ENCODE measurements around the gene GPSM1.

GPSM1 gene

GRCh38 chr9:136291306-136292025 lies 35.9 kb upstream of the GPSM1 start:
- no peak for DNase-seq

- no peak for DNase-seq
Observed at GRCh38 chr9:136292026-136292538, 35.3 kb upstream of the GPSM1 start.

GRCh38 chr9:136292591-136293448 lies 34.5 kb upstream of the GPSM1 start:
- DNase-seq = no peak

GRCh38 chr9:136293476-136294077 lies 33.8 kb upstream of the GPSM1 start:
- no peak for DNase-seq

DNA sequence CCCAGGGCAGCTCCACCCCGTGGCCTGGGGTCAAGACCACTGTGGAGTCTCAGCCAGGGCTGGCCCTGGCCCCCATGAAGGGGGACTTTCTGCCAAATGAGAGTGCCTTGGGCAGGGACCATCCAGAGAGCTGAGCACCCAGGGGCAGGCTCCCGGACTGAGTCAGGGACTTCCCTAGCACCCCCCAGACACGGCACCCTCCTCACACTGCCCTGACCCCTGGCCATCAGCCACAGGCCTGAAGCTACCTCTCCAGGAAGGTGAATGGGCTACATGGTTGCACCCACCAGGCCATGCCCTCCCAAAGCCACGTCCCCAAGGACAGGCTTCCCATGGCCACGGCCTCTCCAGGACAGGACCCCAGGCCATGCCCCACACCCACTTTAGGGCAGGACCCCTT lies 32.9 kb upstream of the GPSM1 start:
- DNase-seq = no peak

DNA sequence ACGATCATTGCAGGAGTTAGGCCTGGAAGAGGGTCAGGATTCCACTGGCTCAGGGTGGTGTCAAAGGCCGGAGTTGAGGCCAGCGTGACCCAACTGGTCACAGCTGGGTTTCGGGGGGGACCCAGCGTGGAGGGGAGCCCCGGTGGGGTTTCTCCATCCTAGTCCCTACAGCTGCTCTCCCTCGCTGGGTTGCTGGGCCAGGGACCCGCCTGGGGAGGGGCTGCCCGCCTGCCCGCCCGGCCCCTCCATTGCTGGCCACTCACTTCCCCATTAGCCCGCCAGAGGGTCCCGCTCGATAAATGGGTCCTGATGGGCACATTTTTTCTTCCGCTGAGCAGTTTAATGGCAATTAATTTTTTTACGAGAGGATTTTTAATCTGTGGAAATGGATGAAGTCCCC lies 32.3 kb upstream of the GPSM1 start:
- DNase-seq = no peak

GRCh38 chr9:136295542-136296433 lies 31.6 kb upstream of the GPSM1 start:
- no peak for DNase-seq

GRCh38 chr9:136296434-136297015 lies 30.8 kb upstream of the GPSM1 start:
- no peak for DNase-seq

DNA sequence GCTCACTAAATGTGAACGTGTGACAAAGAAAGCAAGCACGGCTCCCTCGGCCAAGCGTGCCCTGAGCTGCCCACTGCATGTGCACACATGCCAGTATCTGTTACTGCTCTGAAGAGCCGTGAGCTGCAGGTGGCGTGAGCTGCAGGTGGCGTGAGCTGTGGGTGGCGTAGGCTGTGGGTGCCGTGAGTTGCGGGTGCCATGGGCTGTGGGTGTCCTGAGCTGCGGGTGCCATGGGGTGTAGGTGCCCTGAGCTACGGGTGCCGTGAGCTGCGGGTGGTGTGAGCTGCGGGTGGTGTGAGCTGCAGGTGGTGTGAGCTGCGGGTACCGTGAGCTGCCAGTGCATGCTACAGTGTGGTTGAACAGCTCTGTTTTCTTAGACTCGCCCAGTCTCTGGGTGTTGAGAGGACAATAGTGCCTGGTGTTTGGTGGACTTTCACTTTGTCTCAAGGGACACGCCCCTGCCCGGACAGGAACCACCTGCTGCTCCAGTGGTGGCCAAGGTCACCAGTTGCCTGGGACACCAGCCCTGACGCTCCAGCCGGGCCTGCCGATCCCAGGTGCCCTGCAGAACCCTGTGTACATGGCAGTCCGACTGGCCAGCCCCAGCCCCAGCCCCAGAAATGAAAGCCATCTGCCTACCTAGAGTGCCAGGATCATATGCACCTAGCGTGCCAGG lies 30.2 kb upstream of the GPSM1 start:
- no peak for DNase-seq

DNA sequence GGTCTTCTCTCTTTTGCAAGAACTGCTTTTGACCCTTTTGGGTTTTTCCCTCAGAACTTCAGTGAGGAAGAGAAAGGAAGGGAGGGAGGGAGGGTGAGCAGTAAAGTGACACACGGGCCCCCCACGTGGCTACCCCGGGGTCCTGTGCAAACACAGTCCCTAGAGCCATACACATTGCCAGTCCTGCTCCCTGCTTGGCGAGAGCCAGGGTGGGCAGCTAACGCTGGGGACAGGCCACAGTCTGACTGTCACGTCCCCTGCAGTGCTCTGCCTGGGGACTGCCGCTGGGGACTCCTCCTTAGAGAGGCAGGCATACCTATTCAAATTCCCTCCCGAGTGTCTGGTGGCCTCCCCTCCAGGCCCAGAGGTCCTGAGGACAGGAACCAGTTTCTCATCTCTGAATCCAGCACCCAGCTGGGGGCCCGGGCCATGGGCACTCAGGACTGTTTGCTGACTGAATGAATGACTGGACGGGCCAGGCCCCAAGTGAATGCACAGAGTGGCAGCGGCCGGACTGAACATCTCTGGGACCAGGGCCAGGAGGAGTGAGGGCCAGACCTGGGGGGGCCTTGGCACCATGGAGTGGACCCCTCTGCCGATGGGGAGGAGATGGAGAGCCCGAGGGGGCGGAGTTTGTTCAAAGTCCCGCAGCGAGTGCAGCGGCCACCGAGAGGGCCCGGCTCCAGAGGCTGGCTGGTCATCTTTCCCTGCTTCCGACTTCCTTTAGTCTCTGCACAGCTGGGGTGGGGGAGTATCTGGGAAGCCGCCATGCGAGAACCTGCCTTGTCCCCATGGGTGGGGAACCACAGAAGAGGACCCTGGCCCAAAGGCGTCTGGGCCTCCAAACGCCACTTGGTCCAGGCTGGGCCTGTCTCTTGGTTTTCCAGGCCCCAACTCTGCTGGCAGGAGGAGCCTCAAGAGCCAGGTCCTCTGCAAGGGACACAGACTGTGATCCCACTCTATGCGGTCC lies 29.3 kb upstream of the GPSM1 start:
- no peak for DNase-seq

DNA sequence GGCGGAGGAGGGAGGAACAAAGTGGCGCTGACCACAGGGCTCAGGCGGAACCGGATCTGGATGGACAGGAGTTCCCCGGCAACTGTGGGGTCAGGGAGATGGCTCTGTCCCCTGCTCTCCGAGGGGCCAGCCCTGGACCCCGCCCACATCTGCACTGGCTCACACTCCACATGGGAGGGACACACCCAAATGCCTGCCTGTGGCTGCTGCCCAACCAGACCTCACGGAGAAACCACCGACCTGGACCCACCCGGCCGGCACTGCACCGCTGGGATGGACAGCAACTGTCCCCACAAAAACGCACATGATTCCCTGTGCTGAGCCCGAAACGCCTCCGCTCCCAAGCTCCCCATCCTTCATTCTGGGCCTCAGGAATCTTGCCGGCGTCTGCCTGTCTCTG lies 28.2 kb upstream of the GPSM1 start:
- no peak for DNase-seq

DNA sequence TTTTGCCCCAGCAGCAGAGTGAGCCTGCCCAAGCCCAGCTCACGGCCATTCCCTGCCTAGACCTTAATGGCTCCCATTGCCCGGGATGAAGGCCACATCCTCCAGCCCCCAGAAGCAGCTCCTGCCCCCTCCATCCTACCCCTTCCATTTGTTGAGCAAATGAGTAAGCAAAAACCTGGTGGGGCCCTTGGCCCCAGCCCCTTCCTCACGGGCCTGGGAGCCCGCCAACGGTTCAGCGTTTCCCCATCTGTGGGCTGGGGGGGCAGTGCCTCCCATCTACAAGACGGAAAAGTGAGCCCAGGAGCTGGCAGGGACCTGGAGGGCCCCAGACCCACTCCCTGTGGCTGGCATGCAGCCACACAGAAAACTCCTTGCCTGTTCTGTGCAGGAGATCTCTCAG lies 27.8 kb upstream of the GPSM1 start:
- DNase-seq = no peak

- no peak for DNase-seq
Observed at GRCh38 chr9:136300016-136300545, 27.3 kb upstream of the GPSM1 start.

DNA sequence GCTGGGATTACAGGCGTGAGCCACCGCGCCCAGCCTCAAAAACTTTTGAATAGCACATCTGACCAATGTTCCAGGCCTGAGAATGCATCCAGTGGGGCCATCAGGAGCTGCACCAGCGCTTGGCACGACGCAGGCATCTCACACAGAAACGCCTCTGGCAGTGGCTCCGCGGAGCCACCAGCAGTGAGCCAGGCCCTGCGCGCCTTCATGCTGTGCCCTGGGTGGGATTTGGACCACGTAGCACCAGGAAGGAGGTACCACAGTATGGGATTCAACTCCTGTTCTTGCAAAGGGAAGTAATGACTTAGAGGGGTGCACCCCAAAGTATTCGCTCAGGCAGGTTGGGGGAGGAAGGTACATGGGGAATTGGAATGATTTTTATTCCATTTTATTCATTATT lies 26.5 kb upstream of the GPSM1 start:
- no peak for DNase-seq

GRCh38 chr9:136302527-136302926 lies 24.8 kb upstream of the GPSM1 start:
- DNase-seq = no peak

GRCh38 chr9:136303066-136303824 lies 24.1 kb upstream of the GPSM1 start:
- no peak for DNase-seq

- DNase-seq = no peak
Observed at GRCh38 chr9:136303825-136304416, 23.4 kb upstream of the GPSM1 start, which contains the start of gene CCDC187. CCDC187 (minus strand) TSS chr9:136304094; CDS start chr9:136303830, 264 bp downstream.

DNA sequence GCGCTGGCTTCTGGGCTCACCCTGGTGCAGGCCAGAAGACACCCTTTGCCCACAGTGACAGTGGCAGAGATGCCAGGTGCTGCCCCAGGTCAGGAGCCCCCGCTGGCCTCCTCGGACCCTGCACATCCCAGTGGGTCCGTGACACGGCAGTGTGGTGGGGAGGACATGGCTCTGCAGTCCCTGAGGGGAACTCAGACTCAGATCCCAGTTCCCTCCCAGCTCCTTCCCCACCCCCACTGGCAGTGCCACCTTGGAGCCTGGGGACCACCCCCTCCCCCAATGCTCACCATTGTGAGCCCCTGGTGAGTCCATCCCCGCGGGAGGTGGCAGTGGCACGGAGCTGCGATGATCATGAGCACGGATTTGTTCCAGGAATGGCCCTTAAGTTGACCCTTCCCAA lies 22.9 kb upstream of the GPSM1 start:
- no peak for DNase-seq

GRCh38 chr9:136304981-136305380 lies 22.4 kb upstream of the GPSM1 start:
- DNase-seq = no peak
